Ectodermal cell (in vitro differentiated cells): ENCODE results near the gene DRD2.
A peak's percentile ranks its signal among the peaks of the same experiment; 100 is the strongest.

Experiments
- H3K27ac ChIP-seq: 2 replicates; pipeline ENCODE4 v1.7.0; 2013; ENCODE audit warnings: mild to moderate bottlenecking, low read depth, low read length; ENCODE audit not compliant: insufficient read depth, poor library complexity, severe bottlenecking
- H3K27me3 ChIP-seq: 2 replicates; pipeline ENCODE4 v1.7.0; 2013; ENCODE audit warnings: mild to moderate bottlenecking, low read length; ENCODE audit not compliant: insufficient read depth, control insufficient read depth, poor library complexity, severe bottlenecking
- H3K36me3 ChIP-seq: one replicate; pipeline ENCODE4 v1.7.0; 2013; ENCODE audit warnings: low read length; ENCODE audit not compliant: control insufficient read depth, insufficient read depth
- H3K4me1 ChIP-seq: one replicate; pipeline ENCODE4 v1.7.0; 2013; ENCODE audit warnings: low read length; ENCODE audit not compliant: control insufficient read depth, insufficient read depth
- H3K4me3 ChIP-seq: 2 replicates; pipeline ENCODE4 v1.7.0; 2013; ENCODE audit warnings: low read depth, low read length, control low read depth; ENCODE audit not compliant: insufficient read depth
- H3K9me3 ChIP-seq: 2 replicates; pipeline ENCODE4 v1.7.0; 2013; ENCODE audit warnings: mild to moderate bottlenecking, low read length, moderate library complexity; ENCODE audit not compliant: control insufficient read depth
- WGBS, 2 experiments: methylation state at CpG; one replicate each; pipeline ENCODE4 v1.1.7; 2013; ENCODE audit warnings: missing lambda C conversion rate in 2 of 2; 5-methylcytosine and 5-hydroxymethylcytosine counted together

Gene DRD2

GRCh38 chr11:113393501-113393985, 81.7 kb downstream of the DRD2 start:
- no peaks in the 10 kb centered on the region for H3K9me3 ChIP-seq
- no peaks in the 10 kb centered on the region for H3K36me3 ChIP-seq
- WGBS, 2 experiments: 94% methylated on average over 8 of the region's 8 CpGs
- H3K27me3 ChIP-seq: peaks cover 5% of the 10 kb centered on the region
- no peaks in the 10 kb centered on the region for H3K4me1 ChIP-seq
- no peak overlapping the region for H3K4me3 ChIP-seq
- no peak overlapping the region for H3K27ac ChIP-seq

GRCh38 chr11:113392236-113392921, 82.8 kb downstream of the DRD2 start:
- 95% methylated on average over 3 of the region's 3 CpGs for WGBS, 2 experiments
- no peaks in the 10 kb centered on the region for H3K4me1 ChIP-seq
- no peak overlapping the region for H3K27ac ChIP-seq
- H3K9me3 ChIP-seq: no peaks in the 10 kb centered on the region
- no peaks in the 10 kb centered on the region for H3K36me3 ChIP-seq
- no peak overlapping the region for H3K4me3 ChIP-seq
- peaks cover 13% of the 10 kb centered on the region for H3K27me3 ChIP-seq

- WGBS, 2 experiments: 21 to 22% methylated on average over 3 of the region's 3 CpGs
- Histone ChIP-seq H3K27ac (no peak overlapping the region), H3K36me3 (no peaks in the 10 kb centered on the region), H3K9me3 (no peaks in the 10 kb centered on the region), H3K4me3 (no peak overlapping the region), H3K4me1 (peaks cover 4% of the 10 kb centered on the region), H3K27me3 (peaks cover 23% of the 10 kb centered on the region)
These were observed 85.9 kb downstream of the DRD2 start for GRCh38 chr11:113389272-113389671.

- Histone ChIP-seq H3K36me3 (no peaks in the 10 kb centered on the region), H3K27me3 (peaks cover 23% of the 10 kb centered on the region), H3K27ac (no peak within 1 kb of the TSS), H3K9me3 (no peaks in the 10 kb centered on the region), H3K4me3 (peak within 1 kb of the TSS; percentile 26), H3K4me1 (peaks cover 4% of the 10 kb centered on the region)
- WGBS, 2 experiments: 14 to 15% methylated on average over 46 of the region's 46 CpGs
These were observed 87.5 kb downstream of the DRD2 start, which contains the start of gene ANKK1 for GRCh38 chr11:113387605-113388211. TSS of gene ANKK1 (plus strand) at chr11:113387779. CDS start at chr11:113387885, 106 bp downstream.

- Histone ChIP-seq H3K9me3 (no peaks in the 10 kb centered on the region), H3K27me3 (peaks cover 18% of the 10 kb centered on the region), H3K36me3 (no peaks in the 10 kb centered on the region), H3K4me1 (peaks cover 4% of the 10 kb centered on the region), H3K27ac (no peak overlapping the region), H3K4me3 (no peak overlapping the region)
- WGBS, 2 experiments: 81 to 85% methylated on average over 6 of the region's 6 CpGs
These were observed 88.3 kb downstream of the DRD2 start for GRCh38 chr11:113386866-113387265.

GRCh38 chr11:113385749-113386148, 89.4 kb downstream of the DRD2 start:
- peaks cover 4% of the 10 kb centered on the region for H3K4me1 ChIP-seq
- no peaks in the 10 kb centered on the region for H3K9me3 ChIP-seq
- peaks cover 18% of the 10 kb centered on the region for H3K27me3 ChIP-seq
- no peak overlapping the region for H3K4me3 ChIP-seq
- 94 to 96% methylated on average over 3 of the region's 3 CpGs for WGBS, 2 experiments
- H3K27ac ChIP-seq: no peak overlapping the region
- H3K36me3 ChIP-seq: no peaks in the 10 kb centered on the region

GRCh38 chr11:113384551-113384950, 90.6 kb downstream of the DRD2 start:
- Histone ChIP-seq H3K27me3 (peaks cover 18% of the 10 kb centered on the region), H3K9me3 (no peaks in the 10 kb centered on the region), H3K4me3 (no peak overlapping the region), H3K27ac (no peak overlapping the region), H3K36me3 (no peaks in the 10 kb centered on the region), H3K4me1 (peaks cover 4% of the 10 kb centered on the region)
- WGBS, 2 experiments: 82% methylated on average over 3 of the region's 3 CpGs

GRCh38 chr11:113382121-113382520, 93.1 kb downstream of the DRD2 start:
- Histone ChIP-seq H3K9me3 (no peaks in the 10 kb centered on the region), H3K4me1 (peaks cover 11% of the 10 kb centered on the region), H3K27me3 (peaks cover 8% of the 10 kb centered on the region), H3K4me3 (no peak overlapping the region), H3K27ac (no peak overlapping the region), H3K36me3 (no peaks in the 10 kb centered on the region)

- H3K27ac ChIP-seq: no peak overlapping the region
- 75 to 76% methylated on average over 1 of the region's 1 CpG for WGBS, 2 experiments
- H3K36me3 ChIP-seq: no peaks in the 10 kb centered on the region
- no peak overlapping the region for H3K4me3 ChIP-seq
- H3K9me3 ChIP-seq: no peaks in the 10 kb centered on the region
- no peaks in the 10 kb centered on the region for H3K27me3 ChIP-seq
- H3K4me1 ChIP-seq: peaks cover 9% of the 10 kb centered on the region
These were observed 96.5 kb downstream of the DRD2 start for GRCh38 chr11:113378692-113379091.

- peaks cover 9% of the 10 kb centered on the region for H3K4me1 ChIP-seq
- H3K4me3 ChIP-seq: no peak overlapping the region
- WGBS, 2 experiments: 65 to 70% methylated on average over 7 of the region's 7 CpGs
- H3K27me3 ChIP-seq: no peaks in the 10 kb centered on the region
- no peaks in the 10 kb centered on the region for H3K36me3 ChIP-seq
- H3K9me3 ChIP-seq: no peaks in the 10 kb centered on the region
- no peak overlapping the region for H3K27ac ChIP-seq
These were observed 97.4 kb downstream of the DRD2 start for GRCh38 chr11:113377681-113378412.
